Endodermal cell (in vitro differentiated cells): ENCODE data around the gene TLR4. TPM values are rescaled to one million over a fixed set of nuclear protein-coding genes. Genes with fewer than 3 reads are reported as not detected.

ENCODE experiments used
- DNase-seq: peaks from one replicate; pipeline ENCODE4 v3.0.0-alpha.2; 2017
- H3K27ac ChIP-seq: 2 replicates; pipeline ENCODE4 v1.5.1; 2013; ENCODE audit warnings: mild to moderate bottlenecking, low read depth, low read length, moderate library complexity
- H3K27me3 ChIP-seq: 2 replicates; pipeline ENCODE4 v1.6.1; 2013; ENCODE audit warnings: mild to moderate bottlenecking, low read length, moderate library complexity; ENCODE audit not compliant: insufficient read depth, control insufficient read depth, poor library complexity, severe bottlenecking
- H3K36me3 ChIP-seq: 2 replicates; pipeline ENCODE4 v1.7.0; 2013; ENCODE audit warnings: mild to moderate bottlenecking, low read length, moderate library complexity; ENCODE audit not compliant: control insufficient read depth, insufficient read depth
- H3K4me1 ChIP-seq: one replicate; pipeline ENCODE4 v1.7.0; 2013; ENCODE audit warnings: low read length; ENCODE audit not compliant: control insufficient read depth, insufficient read depth
- H3K4me3 ChIP-seq: 2 replicates; pipeline ENCODE4 v1.5.1; 2013; ENCODE audit warnings: mild to moderate bottlenecking, low read length, moderate library complexity
- H3K9ac ChIP-seq: 2 replicates; pipeline ENCODE4 v1.6.1; 2013; ENCODE audit warnings: mild to moderate bottlenecking, low read length, moderate library complexity; ENCODE audit not compliant: poor library complexity, severe bottlenecking; ENCODE audit errors: extremely low read depth
- H3K9me3 ChIP-seq: 2 replicates; pipeline ENCODE4 v1.6.1; 2013; ENCODE audit warnings: mild to moderate bottlenecking, low read length, moderate library complexity; ENCODE audit not compliant: control insufficient read depth
- H3K27ac Mint-ChIP-seq: 2 replicates; pipeline ENCODE4 v1.8.0; 2020; ENCODE audit warnings: mixed read lengths
- H3K27me3 Mint-ChIP-seq: 2 replicates; pipeline ENCODE4 v1.8.0; 2021; ENCODE audit warnings: mild to moderate bottlenecking, mixed read lengths; ENCODE audit not compliant: insufficient read depth
- H3K36me3 Mint-ChIP-seq: 2 replicates; pipeline ENCODE4 v1.8.0; 2020; ENCODE audit warnings: low read depth, mixed read lengths
- H3K4me1 Mint-ChIP-seq: 2 replicates; pipeline ENCODE4 v1.8.0; 2020; ENCODE audit warnings: mixed read lengths
- H3K4me3 Mint-ChIP-seq: 2 replicates; pipeline ENCODE4 v1.8.0; 2020; ENCODE audit warnings: mild to moderate bottlenecking, moderate library complexity, mixed read lengths
- H3K9me3 Mint-ChIP-seq: 2 replicates; pipeline ENCODE4 v1.8.0; 2020; ENCODE audit warnings: mild to moderate bottlenecking, mixed read lengths
- WGBS, 2 experiments: methylation state at CpG; one replicate each; pipeline versions ENCODE4 v1.1.5 to v1.1.7; 2013; ENCODE audit warnings: missing lambda C conversion rate in 2 of 2, mixed read lengths in 1 of 2; ENCODE audit not compliant: insufficient coverage in 1 of 2, insufficient read length in 1 of 2; 5-methylcytosine and 5-hydroxymethylcytosine counted together
- total RNA-seq, 2 donors: library from RNA; stranded (reverse); fragmentation: NEBNext Ultra II Directional in 1 of 2; extraction: Animal tissue kit (Norgen Biotek cat#: 25700) in 1 of 2; gene quantifications; 2 replicates in 1 of 2; 3 replicates in 1 of 2; pipeline ENCODE4 v1.2.1, GENCODE V29; 2021
- TF ChIP-seq, protein P1 (sequence below): fragments of 200-600 bp; sonication (generic); conservative IDR thresholded peaks from 2 replicates; pipeline ENCODE4 v1.5.0; 2021; ENCODE audit warnings: antibody characterized with exemption, mild to moderate bottlenecking

Gene TLR4
- total RNA-seq, 2 donors from 2014 or later, result 0.07 TPM; not detected in 1

DNA sequence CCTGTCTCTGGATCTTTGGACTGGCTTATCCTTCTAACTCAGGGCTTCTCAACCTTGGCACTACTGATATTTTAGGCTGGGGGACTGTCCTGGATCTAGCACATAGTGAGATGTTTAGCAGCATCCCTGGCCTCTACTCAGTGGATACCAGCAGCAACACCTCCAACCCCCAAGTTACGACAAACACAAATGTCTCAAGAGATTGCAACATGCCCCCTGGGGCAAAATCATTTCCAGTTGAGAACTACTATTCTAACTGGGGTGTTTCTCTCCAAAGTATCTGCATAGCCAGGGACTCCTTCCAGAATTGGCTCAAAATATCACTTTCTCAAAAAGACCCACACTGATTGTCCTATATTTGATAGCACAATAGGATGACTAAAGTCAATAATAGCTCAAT lies 7.2 kb upstream of the TLR4 start:
- peaks cover 5% of the 10 kb centered on the region for H3K4me1 Mint-ChIP-seq
- DNase-seq, result no peak
- no peaks in the 10 kb centered on the region for H3K27me3 Mint-ChIP-seq
- Histone ChIP-seq H3K9ac (no peak overlapping the region), H3K36me3 (no peaks in the 10 kb centered on the region), H3K27me3 (no peaks in the 10 kb centered on the region), H3K27ac (no peak overlapping the region), H3K9me3 (peaks cover 27% of the 10 kb centered on the region), H3K4me3 (no peak overlapping the region), H3K4me1 (no peaks in the 10 kb centered on the region)
- H3K27ac Mint-ChIP-seq, result no peak overlapping the region
- TF ChIP-seq, protein P1, sequence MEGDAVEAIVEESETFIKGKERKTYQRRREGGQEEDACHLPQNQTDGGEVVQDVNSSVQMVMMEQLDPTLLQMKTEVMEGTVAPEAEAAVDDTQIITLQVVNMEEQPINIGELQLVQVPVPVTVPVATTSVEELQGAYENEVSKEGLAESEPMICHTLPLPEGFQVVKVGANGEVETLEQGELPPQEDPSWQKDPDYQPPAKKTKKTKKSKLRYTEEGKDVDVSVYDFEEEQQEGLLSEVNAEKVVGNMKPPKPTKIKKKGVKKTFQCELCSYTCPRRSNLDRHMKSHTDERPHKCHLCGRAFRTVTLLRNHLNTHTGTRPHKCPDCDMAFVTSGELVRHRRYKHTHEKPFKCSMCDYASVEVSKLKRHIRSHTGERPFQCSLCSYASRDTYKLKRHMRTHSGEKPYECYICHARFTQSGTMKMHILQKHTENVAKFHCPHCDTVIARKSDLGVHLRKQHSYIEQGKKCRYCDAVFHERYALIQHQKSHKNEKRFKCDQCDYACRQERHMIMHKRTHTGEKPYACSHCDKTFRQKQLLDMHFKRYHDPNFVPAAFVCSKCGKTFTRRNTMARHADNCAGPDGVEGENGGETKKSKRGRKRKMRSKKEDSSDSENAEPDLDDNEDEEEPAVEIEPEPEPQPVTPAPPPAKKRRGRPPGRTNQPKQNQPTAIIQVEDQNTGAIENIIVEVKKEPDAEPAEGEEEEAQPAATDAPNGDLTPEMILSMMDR, result no peak
- peaks cover 24% of the 10 kb centered on the region for H3K9me3 Mint-ChIP-seq
- 94 to 100% methylated on average over 1 of the region's 1 CpG for WGBS, 2 experiments
- no peak overlapping the region for H3K4me3 Mint-ChIP-seq
- H3K36me3 Mint-ChIP-seq, result no peaks in the 10 kb centered on the region

- no peak overlapping the region for H3K27ac ChIP-seq
- TF ChIP-seq, protein P1, result no peak
- Mint-ChIP-seq H3K4me3 (no peak overlapping the region), H3K27me3 (no peaks in the 10 kb centered on the region), H3K9me3 (no peaks in the 10 kb centered on the region), H3K36me3 (no peaks in the 10 kb centered on the region), H3K27ac (no peak overlapping the region), H3K4me1 (peaks cover 19% of the 10 kb centered on the region)
- no peaks in the 10 kb centered on the region for H3K4me1 ChIP-seq
- no peak overlapping the region for H3K9ac ChIP-seq
- no peak overlapping the region for H3K4me3 ChIP-seq
- 100% methylated on average over 2 of the region's 3 CpGs; no CpG with 5 or more reads in 1 of the 2 experiments for WGBS, 2 experiments
- no peaks in the 10 kb centered on the region for H3K9me3 ChIP-seq
- H3K36me3 ChIP-seq, result no peaks in the 10 kb centered on the region
- H3K27me3 ChIP-seq, result no peaks in the 10 kb centered on the region
- no peak for DNase-seq
Observed at GRCh38 chr9:117703537-117703936, 666 bp upstream of the TLR4 start.

GRCh38 chr9:117704597-117704996 lies 394 bp downstream of the TLR4 start:
- no peak overlapping the region for H3K9ac ChIP-seq
- no peak overlapping the region for H3K27ac ChIP-seq
- no peak overlapping the region for H3K4me3 ChIP-seq
- no peak overlapping the region for H3K4me3 Mint-ChIP-seq
- WGBS, 2 experiments, result 89 to 100% methylated on average over 1 of the region's 1 CpG
- H3K4me1 ChIP-seq, result no peaks in the 10 kb centered on the region
- no peaks in the 10 kb centered on the region for H3K36me3 Mint-ChIP-seq
- no peak for DNase-seq
- no peaks in the 10 kb centered on the region for H3K9me3 Mint-ChIP-seq
- no peaks in the 10 kb centered on the region for H3K27me3 Mint-ChIP-seq
- H3K9me3 ChIP-seq, result no peaks in the 10 kb centered on the region
- no peaks in the 10 kb centered on the region for H3K36me3 ChIP-seq
- H3K4me1 Mint-ChIP-seq, result peaks cover 19% of the 10 kb centered on the region
- no peaks in the 10 kb centered on the region for H3K27me3 ChIP-seq
- TF ChIP-seq, protein P1, result no peak
- no peak overlapping the region for H3K27ac Mint-ChIP-seq
